AG04450 (cell line): ENCODE measurements around the gene VPS13D. TPM values are rescaled to one million over a fixed set of nuclear protein-coding genes. Genes with fewer than 3 reads are reported as not detected.
A peak's percentile ranks its signal among the peaks of the same experiment; 100 is the strongest.

Experiments used
- CTCF ChIA-PET: fragments of 300-600, 350-600 bp; formaldehyde crosslinking; extraction: SDS; loops from one replicate; lab custom pipeline; 2022; ENCODE audit warnings: antibody characterized with exemption, inconsistent platforms; lab: Charles Lee
- POLR2A ChIA-PET: fragments of 350-600 bp; formaldehyde crosslinking; extraction: SDS; loops from one replicate; lab custom pipeline; 2021; ENCODE audit warnings: antibody characterized with exemption, inconsistent platforms; lab: Yijun Ruan, JAX
- DNase-seq: peaks from one replicate; pipeline ENCODE4 v3.0.0-alpha.2; 2011; ENCODE audit warnings: low read depth, low spot score
- H3K27ac ChIP-seq: one replicate; pipeline ENCODE4 v1.5.1; 2012; ENCODE audit warnings: low read depth, low read length, control low read depth
- H3K27me3 ChIP-seq: one replicate; pipeline ENCODE4 v1.6.0; 2012; ENCODE audit warnings: low read length; ENCODE audit not compliant: control insufficient read depth, insufficient read depth
- H3K4me3 ChIP-seq: 2 replicates; pipeline ENCODE4 v1.5.1; 2011; ENCODE audit warnings: mild to moderate bottlenecking, low read depth, low read length, control low read depth
- H3K9me3 ChIP-seq: 2 replicates; pipeline ENCODE4 v1.5.1; 2012; ENCODE audit warnings: low read length; ENCODE audit not compliant: control insufficient read depth, insufficient read depth
- polyA minus RNA-seq: library from RNA; depleted of rRNA, polyadenylated mRNA; stranded (reverse); fragments of >200 nt; gene quantifications from 2 replicates; pipeline ENCODE4 v1.2.3, GENCODE V29; 2011; rRNA and poly(A)+ RNA removed
- polyA plus RNA-seq: library from polyadenylated mRNA; depleted of rRNA; stranded (reverse); fragments of >200 nt; gene quantifications from 2 replicates; pipeline ENCODE4 v1.2.3, GENCODE V29; 2011; rRNA removed
- TF ChIP-seq, protein P1 (sequence below): IDR thresholded peaks from 2 replicates; pipeline ENCODE4 v1.5.1; 2011; ENCODE audit warnings: low read depth, low read length, control low read depth, inconsistent platforms

Gene VPS13D, protein sequence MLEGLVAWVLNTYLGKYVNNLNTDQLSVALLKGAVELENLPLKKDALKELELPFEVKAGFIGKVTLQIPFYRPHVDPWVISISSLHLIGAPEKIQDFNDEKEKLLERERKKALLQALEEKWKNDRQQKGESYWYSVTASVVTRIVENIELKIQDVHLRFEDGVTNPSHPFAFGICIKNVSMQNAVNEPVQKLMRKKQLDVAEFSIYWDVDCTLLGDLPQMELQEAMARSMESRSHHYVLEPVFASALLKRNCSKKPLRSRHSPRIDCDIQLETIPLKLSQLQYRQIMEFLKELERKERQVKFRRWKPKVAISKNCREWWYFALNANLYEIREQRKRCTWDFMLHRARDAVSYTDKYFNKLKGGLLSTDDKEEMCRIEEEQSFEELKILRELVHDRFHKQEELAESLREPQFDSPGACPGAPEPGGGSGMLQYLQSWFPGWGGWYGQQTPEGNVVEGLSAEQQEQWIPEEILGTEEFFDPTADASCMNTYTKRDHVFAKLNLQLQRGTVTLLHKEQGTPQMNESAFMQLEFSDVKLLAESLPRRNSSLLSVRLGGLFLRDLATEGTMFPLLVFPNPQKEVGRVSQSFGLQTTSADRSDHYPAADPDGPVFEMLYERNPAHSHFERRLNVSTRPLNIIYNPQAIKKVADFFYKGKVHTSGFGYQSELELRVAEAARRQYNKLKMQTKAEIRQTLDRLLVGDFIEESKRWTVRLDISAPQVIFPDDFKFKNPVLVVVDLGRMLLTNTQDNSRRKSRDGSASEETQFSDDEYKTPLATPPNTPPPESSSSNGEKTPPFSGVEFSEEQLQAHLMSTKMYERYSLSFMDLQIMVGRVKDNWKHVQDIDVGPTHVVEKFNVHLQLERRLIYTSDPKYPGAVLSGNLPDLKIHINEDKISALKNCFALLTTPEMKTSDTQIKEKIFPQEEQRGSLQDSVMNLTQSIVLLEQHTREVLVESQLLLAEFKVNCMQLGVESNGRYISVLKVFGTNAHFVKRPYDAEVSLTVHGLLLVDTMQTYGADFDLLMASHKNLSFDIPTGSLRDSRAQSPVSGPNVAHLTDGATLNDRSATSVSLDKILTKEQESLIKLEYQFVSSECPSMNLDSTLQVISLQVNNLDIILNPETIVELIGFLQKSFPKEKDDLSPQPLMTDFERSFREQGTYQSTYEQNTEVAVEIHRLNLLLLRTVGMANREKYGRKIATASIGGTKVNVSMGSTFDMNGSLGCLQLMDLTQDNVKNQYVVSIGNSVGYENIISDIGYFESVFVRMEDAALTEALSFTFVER (N-terminal part only)
- 18.3 and 19.0 TPM in 2 replicates for polyA plus RNA-seq
- 60.6 and 65.4 TPM in 2 replicates for polyA minus RNA-seq

DNA sequence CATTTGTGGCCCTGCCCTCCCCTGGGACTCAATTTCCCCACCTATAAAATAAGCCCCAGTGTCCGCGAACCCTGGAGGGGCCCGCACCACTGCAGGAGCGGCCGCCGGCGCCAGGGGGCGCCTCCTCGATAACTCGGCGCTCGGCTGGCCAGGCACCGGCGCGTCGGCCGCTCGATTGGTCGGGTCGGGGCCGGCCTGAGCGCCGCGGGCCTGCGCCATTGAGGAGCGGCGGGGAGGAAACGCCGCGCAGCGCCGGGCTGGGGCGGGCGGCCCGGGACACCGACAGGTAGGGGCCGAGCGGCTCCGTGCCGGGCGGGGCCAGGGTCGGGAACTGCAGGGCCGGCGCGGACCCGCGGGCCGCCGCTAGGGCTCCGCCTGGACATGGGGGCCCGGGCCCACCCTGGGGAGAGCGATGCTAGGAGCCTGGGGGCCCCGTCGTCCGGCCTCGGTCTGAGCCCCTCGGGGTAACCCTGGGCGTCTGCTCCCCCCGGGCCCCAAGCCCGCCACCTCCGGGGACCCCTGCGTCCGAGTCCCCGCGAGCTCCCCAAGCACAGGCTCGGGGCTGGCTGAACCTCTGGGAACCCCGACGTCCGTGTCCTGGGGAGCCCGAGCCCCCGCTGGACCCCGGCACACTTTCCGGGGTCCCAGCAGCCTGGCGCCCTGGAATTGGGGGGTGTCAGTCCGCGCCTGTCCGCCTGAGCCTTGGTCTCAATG is at the start of gene VPS13D:
Gene VPS13D (plus strand): TSS at position 196 of the 714 bp plus-strand sequence. CDS start 4,237 bp downstream, outside the sequence.
- TF ChIP-seq, protein P1, sequence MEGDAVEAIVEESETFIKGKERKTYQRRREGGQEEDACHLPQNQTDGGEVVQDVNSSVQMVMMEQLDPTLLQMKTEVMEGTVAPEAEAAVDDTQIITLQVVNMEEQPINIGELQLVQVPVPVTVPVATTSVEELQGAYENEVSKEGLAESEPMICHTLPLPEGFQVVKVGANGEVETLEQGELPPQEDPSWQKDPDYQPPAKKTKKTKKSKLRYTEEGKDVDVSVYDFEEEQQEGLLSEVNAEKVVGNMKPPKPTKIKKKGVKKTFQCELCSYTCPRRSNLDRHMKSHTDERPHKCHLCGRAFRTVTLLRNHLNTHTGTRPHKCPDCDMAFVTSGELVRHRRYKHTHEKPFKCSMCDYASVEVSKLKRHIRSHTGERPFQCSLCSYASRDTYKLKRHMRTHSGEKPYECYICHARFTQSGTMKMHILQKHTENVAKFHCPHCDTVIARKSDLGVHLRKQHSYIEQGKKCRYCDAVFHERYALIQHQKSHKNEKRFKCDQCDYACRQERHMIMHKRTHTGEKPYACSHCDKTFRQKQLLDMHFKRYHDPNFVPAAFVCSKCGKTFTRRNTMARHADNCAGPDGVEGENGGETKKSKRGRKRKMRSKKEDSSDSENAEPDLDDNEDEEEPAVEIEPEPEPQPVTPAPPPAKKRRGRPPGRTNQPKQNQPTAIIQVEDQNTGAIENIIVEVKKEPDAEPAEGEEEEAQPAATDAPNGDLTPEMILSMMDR: peak; percentile 86
- DNase-seq: peak; percentile 21
- ChIA-PET POLR2A (no interaction called here), CTCF (interaction anchor here (0.5 to 2.1 kb wide), 10 partner anchors 9 to 363 kb away, joined by 3 to 16 read pairs (median 4); no protein-coding TSS in a partner anchor)
- Histone ChIP-seq H3K4me3 (peak within 1 kb of the TSS; percentile 91), H3K9me3 (no peaks in the 10 kb centered on the region; the same call in 1 of the 2 replicates), H3K27me3 (peaks cover 6% of the 10 kb centered on the region), H3K27ac (no peak within 1 kb of the TSS)

DNA sequence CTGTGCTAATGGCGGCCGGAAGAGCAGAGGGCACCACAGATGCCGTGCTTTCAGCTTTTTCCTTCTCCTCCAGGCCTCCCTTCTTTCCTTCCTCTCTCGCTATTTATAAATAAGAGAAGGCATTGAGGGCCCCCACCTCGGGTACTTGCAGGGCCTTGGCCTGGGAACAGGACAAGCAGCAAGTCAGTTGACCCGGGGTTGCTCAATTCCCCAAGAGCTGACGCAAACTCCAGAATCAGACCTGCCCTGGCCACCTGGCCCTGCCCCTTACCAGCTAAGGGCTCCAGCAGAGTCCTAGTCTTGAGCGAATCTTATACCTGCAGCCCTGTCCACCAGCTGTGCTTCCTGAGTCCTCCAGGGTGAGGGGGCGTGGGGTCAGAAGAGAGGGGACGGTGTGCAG is 49.5 kb upstream of the VPS13D start:
- TF ChIP-seq, protein P1: no peak
- H3K4me3 ChIP-seq: no peak overlapping the region
- no peaks in the 10 kb centered on the region for H3K27me3 ChIP-seq
- DNase-seq: no peak
- no peak overlapping the region for H3K27ac ChIP-seq
- ChIA-PET POLR2A (interaction anchor here (0.7 to 0.8 kb wide), 2 partner anchors 37 to 271 kb away, joined by 3 read pairs; no protein-coding TSS in a partner anchor), CTCF (interaction anchor here (0.6 kb wide), 1 partner anchor 30 kb away, joined by 5 read pairs; no protein-coding TSS in a partner anchor)
- H3K9me3 ChIP-seq: no peaks in the 10 kb centered on the region; the same call in 1 of the 2 replicates

DNA sequence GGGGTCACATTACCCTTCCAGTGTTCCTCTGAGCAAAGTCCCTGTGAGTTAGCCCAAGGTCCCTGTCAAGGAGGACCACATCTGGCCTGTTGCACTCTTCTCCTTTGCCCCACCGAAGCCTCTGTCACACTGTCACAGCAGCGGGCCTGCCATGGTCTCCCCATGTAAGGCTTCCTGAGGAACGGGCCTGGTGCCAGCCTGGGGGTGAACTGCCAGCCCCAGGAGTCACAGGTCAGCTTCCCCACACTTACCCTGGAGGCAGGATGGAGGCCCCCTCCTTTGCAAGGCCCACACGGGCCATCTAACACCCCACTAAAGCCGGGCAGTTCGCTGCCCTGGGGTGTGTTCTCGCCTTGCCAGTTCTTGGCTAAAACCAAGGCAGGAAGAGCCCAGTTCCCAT is 48.9 kb upstream of the VPS13D start:
- POLR2A ChIA-PET: interaction anchor here (0.8 kb wide), 1 partner anchor 272 kb away, joined by 3 read pairs; no protein-coding TSS in a partner anchor
- no peak overlapping the region for H3K4me3 ChIP-seq
- CTCF ChIA-PET: no interaction called here
- TF ChIP-seq, protein P1: no peak
- no peak overlapping the region for H3K27ac ChIP-seq
- no peak for DNase-seq
- no peaks in the 10 kb centered on the region for H3K27me3 ChIP-seq
- no peaks in the 10 kb centered on the region; the same call in 1 of the 2 replicates for H3K9me3 ChIP-seq

DNA sequence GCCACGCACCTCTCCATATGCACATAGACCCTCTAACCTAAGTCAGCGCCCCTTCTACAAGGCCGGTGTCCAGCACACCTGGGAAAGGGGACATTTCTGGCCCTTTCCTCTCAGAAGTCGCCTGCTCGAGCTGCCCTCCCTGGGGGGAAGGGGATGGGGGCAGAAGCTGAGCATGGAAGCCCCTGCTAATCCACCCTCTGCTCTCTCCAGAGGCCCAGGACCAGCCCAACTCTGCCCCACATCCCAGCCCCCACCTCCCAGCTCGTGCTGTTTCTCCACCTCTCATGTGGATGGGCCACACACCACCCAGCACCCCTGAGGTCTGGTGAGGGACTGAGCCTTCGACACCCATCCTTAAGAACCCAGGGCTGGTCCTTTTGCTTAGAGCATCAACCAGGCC is 48.3 kb upstream of the VPS13D start:
- CTCF ChIA-PET: interaction anchor here (5.9 kb wide), 1 partner anchor 57 kb away, joined by 59 read pairs; no protein-coding TSS in a partner anchor
- TF ChIP-seq, protein P1: no peak
- H3K4me3 ChIP-seq: no peak overlapping the region
- H3K27me3 ChIP-seq: no peaks in the 10 kb centered on the region
- DNase-seq: no peak
- no peak overlapping the region for H3K27ac ChIP-seq
- no peaks in the 10 kb centered on the region; the same call in 1 of the 2 replicates for H3K9me3 ChIP-seq
- POLR2A ChIA-PET: no interaction called here
